MM.1S (cell line): ENCODE measurements around the gene PHOX2A.

Experiments used
- CTCF ChIP-seq: fragments of 300-600 bp; sonication (generic); IDR thresholded peaks from 2 replicates; pipeline ENCODE4 v1.5.1; 2016; ENCODE audit warnings: antibody characterized with exemption, low read length, mixed read lengths
- EZH2 ChIP-seq: fragments of 300-600 bp; sonication (generic); optimal IDR thresholded peaks from 2 replicates; pipeline ENCODE3; 2017; ENCODE audit warnings: low read depth, mild to moderate bottlenecking, antibody characterized with exemption, low read length, mixed read lengths
- EZH2phosphoT487 ChIP-seq: fragments of 300-600 bp; sonication (generic); IDR thresholded peaks from 2 replicates; pipeline ENCODE4 v1.6.1; 2018; ENCODE audit warnings: antibody characterized with exemption, low read length

- TF ChIP-seq CTCF (no peak), EZH2 (no peak), EZH2phosphoT487 (no peak)
Measured at GRCh38 chr11:72283947-72284346, 40.0 kb upstream of the PHOX2A start.
